Hepatocyte (in vitro differentiated cells): Measurements from ENCODE around the gene TOP3B. TPM values are rescaled to one million over a fixed set of nuclear protein-coding genes. Genes with fewer than 3 reads are reported as not detected.

ENCODE experiments used
- DNase-seq: peaks from one replicate; pipeline ENCODE4 v3.0.0-alpha.2; 2016; ENCODE audit warnings: low spot score
- H2AFZ ChIP-seq: fragments of 200-600 bp; sonication (generic); 2 replicates; pipeline ENCODE4 v1.6.0; 2016; ENCODE audit warnings: antibody characterized with exemption, mild to moderate bottlenecking
- H3K27ac ChIP-seq: fragments of 200-600 bp; sonication (generic); 2 replicates; pipeline ENCODE4 v1.5.1; 2016; ENCODE audit warnings: mild to moderate bottlenecking
- H3K27me3 ChIP-seq: fragments of 200-600 bp; sonication (generic); 2 replicates; pipeline ENCODE4 v1.6.1; 2016
- H3K36me3 ChIP-seq: fragments of 200-600 bp; sonication (generic); replicated peaks from 2 replicates; pipeline ENCODE4 v1.5.1; 2016; ENCODE audit warnings: low read depth; ENCODE audit not compliant: insufficient read depth
- H3K4me1 ChIP-seq: fragments of 200-600 bp; sonication (generic); 2 replicates; pipeline ENCODE4 v1.5.1; 2016; ENCODE audit warnings: mild to moderate bottlenecking, moderate library complexity; ENCODE audit not compliant: insufficient read depth
- H3K4me2 ChIP-seq: fragments of 200-600 bp; sonication (generic); 2 replicates; pipeline ENCODE4 v1.6.0; 2016
- H3K4me3 ChIP-seq: fragments of 200-600 bp; sonication (generic); 2 replicates; pipeline ENCODE4 v1.5.1; 2016; ENCODE audit warnings: mild to moderate bottlenecking
- H3K79me2 ChIP-seq: fragments of 200-600 bp; sonication (generic); 2 replicates; pipeline ENCODE4 v1.6.0; 2017; ENCODE audit warnings: mild to moderate bottlenecking
- H3K9me2 ChIP-seq: fragments of 200-600 bp; sonication (generic); replicated peaks from 2 replicates; pipeline ENCODE4 v1.6.0; 2017; ENCODE audit warnings: mild to moderate bottlenecking; ENCODE audit not compliant: insufficient read depth
- H3K9me3 ChIP-seq: fragments of 200-600 bp; sonication (generic); 2 replicates; pipeline ENCODE4 v1.5.1; 2016; ENCODE audit warnings: low read depth, mild to moderate bottlenecking
- H4K20me1 ChIP-seq: fragments of 200-600 bp; sonication (generic); 2 replicates; pipeline ENCODE4 v1.6.0; 2016; ENCODE audit warnings: mild to moderate bottlenecking; ENCODE audit not compliant: insufficient read depth, poor library complexity, severe bottlenecking
- EZH2 ChIP-seq: fragments of 200-600 bp; sonication (generic); IDR thresholded peaks from 2 replicates; pipeline ENCODE4 v1.6.1; 2016; ENCODE audit warnings: antibody characterized with exemption, mild to moderate bottlenecking, borderline replicate concordance
- EZH2phosphoT487 ChIP-seq: fragments of 200-600 bp; sonication (generic); IDR thresholded peaks from one replicate; pipeline ENCODE4 v1.6.1; 2018; ENCODE audit warnings: antibody characterized with exemption, mild to moderate bottlenecking, low read depth, moderate library complexity; ENCODE audit not compliant: unreplicated experiment, severe bottlenecking
- WGBS: methylation state at CpG from one replicate; pipeline ENCODE4 v1.1.6; 2016; ENCODE audit warnings: low lambda C conversion rate; ENCODE audit errors: missing lambda C conversion rate; 5-methylcytosine and 5-hydroxymethylcytosine counted together
- polyA plus RNA-seq: library from polyadenylated mRNA; unstranded; fragments of >200 nt; fragmentation: Nextera tagmentation; extraction: Ambion mirVana; gene quantifications from 2 replicates; pipeline ENCODE4 v1.2.1, GENCODE V29; 2016
- total RNA-seq: library from RNA; depleted of rRNA; stranded (reverse); fragments of >200 nt; gene quantifications from 2 replicates; pipeline ENCODE4 v1.2.3, GENCODE V29; 2014
- TF ChIP-seq, protein P1 (sequence below): fragments of 200-600 bp; sonication (generic); IDR thresholded peaks from 2 replicates; pipeline ENCODE4 v1.5.1; 2016; ENCODE audit warnings: antibody characterized with exemption, mild to moderate bottlenecking; ENCODE audit not compliant: poor library complexity

Gene TOP3B
- total and polyA plus RNA-seq, 2 experiments from 2014 or later, result 26.6 to 30.8 TPM

DNA sequence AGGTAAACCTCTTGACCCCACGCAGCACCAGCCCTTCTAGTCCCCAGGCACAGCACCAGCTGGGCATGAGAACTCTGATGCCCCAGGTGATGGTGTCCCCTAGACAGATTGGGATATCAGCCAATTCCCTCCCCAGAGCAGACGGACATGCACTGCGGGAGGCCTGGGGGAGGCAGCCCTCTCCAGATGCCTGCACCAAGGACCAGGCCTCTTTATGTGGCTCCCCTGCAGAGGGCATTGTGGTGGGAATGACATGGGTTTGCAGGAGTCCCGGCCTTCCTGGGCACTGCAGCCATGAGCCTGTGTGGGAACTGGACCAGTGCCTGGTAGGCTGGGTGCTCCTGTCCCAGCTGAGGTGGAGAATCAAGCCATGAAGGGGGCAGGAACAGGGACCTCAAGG is 55.9 kb downstream of the TOP3B start:
- Histone ChIP-seq H4K20me1 (no peaks in the 10 kb centered on the region), H2AFZ (no peak overlapping the region), H3K4me2 (no peak overlapping the region), H3K9me2 (no peaks in the 10 kb centered on the region), H3K4me1 (no peaks in the 10 kb centered on the region), H3K27me3 (no peaks in the 10 kb centered on the region), H3K4me3 (no peak overlapping the region), H3K27ac (no peak overlapping the region), H3K79me2 (no peaks in the 10 kb centered on the region), H3K36me3 (no peaks in the 10 kb centered on the region), H3K9me3 (no peaks in the 10 kb centered on the region)
- no peak for DNase-seq
- WGBS, result 86% methylated on average over 4 of the region's 4 CpGs
- no peak for TF ChIP-seq EZH2
- no peak for TF ChIP-seq EZH2phosphoT487
- TF ChIP-seq, protein P1, sequence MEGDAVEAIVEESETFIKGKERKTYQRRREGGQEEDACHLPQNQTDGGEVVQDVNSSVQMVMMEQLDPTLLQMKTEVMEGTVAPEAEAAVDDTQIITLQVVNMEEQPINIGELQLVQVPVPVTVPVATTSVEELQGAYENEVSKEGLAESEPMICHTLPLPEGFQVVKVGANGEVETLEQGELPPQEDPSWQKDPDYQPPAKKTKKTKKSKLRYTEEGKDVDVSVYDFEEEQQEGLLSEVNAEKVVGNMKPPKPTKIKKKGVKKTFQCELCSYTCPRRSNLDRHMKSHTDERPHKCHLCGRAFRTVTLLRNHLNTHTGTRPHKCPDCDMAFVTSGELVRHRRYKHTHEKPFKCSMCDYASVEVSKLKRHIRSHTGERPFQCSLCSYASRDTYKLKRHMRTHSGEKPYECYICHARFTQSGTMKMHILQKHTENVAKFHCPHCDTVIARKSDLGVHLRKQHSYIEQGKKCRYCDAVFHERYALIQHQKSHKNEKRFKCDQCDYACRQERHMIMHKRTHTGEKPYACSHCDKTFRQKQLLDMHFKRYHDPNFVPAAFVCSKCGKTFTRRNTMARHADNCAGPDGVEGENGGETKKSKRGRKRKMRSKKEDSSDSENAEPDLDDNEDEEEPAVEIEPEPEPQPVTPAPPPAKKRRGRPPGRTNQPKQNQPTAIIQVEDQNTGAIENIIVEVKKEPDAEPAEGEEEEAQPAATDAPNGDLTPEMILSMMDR, result no peak

DNA sequence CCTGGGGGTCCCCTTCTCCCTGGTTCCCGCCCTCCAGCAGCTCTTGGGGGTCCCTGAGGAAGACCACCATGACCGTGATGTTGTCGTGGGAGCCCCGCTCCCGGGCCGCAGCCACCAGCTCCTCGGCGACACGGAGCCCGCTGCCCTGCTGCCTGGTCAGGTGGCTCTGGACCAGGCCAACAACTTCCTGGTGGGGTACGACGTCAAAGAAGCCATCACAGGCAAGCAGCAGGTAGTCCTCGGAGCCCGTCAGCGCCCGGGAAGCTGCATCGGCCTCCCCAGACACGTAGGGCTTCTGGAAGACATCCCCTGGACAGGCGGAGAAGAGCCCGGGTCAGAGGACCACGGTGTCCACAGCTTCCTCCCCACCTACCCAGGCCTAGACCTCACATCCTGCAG is 59.4 kb downstream of the TOP3B start:
- no peaks in the 10 kb centered on the region for H3K36me3 ChIP-seq
- no peaks in the 10 kb centered on the region for H3K4me1 ChIP-seq
- no peak overlapping the region for H2AFZ ChIP-seq
- H3K4me3 ChIP-seq, result no peak overlapping the region
- no peaks in the 10 kb centered on the region for H3K27me3 ChIP-seq
- no peak overlapping the region for H3K4me2 ChIP-seq
- no peaks in the 10 kb centered on the region for H3K79me2 ChIP-seq
- H3K9me2 ChIP-seq, result no peaks in the 10 kb centered on the region
- no peaks in the 10 kb centered on the region for H4K20me1 ChIP-seq
- no peak overlapping the region for H3K27ac ChIP-seq
- DNase-seq, result no peak
- TF ChIP-seq, protein P1, result no peak
- TF ChIP-seq EZH2 (no peak), EZH2phosphoT487 (no peak)
- H3K9me3 ChIP-seq, result no peaks in the 10 kb centered on the region
- 96% methylated on average over 21 of the region's 21 CpGs for WGBS

DNA sequence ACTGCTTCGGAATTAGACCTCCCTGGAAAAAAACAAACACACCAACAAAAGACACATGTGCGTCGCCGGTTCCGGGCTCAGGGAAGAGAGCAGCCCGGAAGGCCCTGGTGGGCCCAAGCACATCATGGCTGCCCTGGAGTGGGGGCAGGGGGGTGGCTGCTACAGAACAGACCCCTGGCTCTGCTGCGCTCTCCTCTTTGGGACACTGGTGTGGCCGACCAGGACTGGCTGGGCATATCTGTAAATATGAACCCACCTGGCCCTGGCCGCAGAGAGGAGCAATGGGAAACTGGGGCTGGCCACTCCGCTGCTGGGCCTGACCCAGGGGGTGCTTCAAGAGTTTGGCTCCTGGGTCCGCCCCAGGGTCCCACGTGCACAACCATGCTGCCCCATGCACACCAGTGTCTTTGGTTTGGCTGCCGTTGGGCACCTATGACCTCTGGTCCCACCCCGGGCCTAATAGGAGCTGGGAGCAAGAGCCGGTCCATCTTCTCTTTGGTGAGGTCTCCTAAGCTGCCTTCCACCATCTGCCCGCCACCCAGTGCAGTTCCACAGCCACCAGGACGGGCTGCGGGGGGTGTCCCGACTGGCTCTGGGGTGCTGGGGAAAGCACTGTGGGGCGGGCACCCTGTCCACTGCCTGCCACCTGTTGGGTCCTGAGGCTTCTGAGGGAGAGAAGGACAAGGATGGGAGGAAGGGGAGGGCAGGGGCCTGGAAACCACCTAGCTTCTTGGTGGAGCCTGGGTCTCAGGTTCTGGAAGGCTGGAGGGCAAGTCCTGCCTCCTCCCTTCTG is 60.0 kb downstream of the TOP3B start:
- Histone ChIP-seq H3K79me2 (no peaks in the 10 kb centered on the region), H3K4me3 (no peak overlapping the region), H3K27me3 (no peaks in the 10 kb centered on the region), H3K4me1 (no peaks in the 10 kb centered on the region), H3K9me3 (no peaks in the 10 kb centered on the region), H3K27ac (no peak overlapping the region), H2AFZ (no peak overlapping the region), H4K20me1 (no peaks in the 10 kb centered on the region), H3K36me3 (no peaks in the 10 kb centered on the region), H3K9me2 (no peaks in the 10 kb centered on the region), H3K4me2 (no peak overlapping the region)
- TF ChIP-seq EZH2phosphoT487 (no peak), EZH2 (no peak)
- TF ChIP-seq, protein P1, result no peak
- 92% methylated on average over 20 of the region's 20 CpGs for WGBS
- no peak for DNase-seq
